ENCODE results near the gene HIC1. TPM values are rescaled to one million over a fixed set of nuclear protein-coding genes. Genes with fewer than 3 reads are reported as not detected.
A peak's percentile ranks its signal among the peaks of the same experiment; 100 is the strongest.

The HIC1 gene
- total RNA-seq, 4 donors from 2014 or later, result 6.8 to 40.4 (median 12.8) TPM

DNA sequence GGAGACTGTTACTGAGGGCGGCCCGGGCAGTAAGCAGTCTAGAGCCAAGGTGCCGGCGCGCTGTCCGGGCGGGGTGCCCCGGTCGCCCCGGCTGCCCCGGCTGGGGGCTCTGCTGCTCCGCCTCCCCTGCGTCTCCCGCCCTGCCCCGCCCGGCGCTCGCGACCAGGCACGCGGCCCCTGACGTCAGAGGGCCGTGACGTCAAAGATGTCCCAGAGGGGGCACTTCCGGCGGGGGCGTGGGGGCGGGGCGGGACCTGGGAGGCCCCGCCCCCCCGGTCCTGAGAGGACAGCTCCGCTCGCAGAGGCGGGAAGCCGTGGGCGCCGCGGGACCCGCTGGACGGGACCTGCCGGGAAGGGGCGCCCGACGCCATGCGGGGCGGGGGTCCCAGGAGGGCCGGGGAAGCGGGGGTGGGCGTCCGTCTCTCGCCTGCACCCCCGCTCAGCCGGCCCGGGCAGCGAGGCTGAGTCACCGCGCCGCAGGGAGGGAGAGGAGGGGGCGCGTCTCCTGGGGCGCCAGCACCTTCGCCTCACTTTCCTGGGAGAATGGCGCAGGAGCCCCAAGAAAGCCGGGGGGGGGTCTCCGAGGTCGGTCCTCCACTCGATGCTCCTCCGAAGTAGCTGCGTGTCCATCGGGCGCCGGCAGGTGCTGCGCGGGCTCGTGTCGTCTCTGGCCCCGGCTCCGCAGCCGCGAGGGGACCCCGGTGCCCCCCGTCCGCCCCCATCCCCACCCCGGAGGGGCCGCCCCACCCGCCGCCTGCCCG lies 4.4 kb upstream of the HIC1 start:
- TF ChIP-seq, protein P1, sequence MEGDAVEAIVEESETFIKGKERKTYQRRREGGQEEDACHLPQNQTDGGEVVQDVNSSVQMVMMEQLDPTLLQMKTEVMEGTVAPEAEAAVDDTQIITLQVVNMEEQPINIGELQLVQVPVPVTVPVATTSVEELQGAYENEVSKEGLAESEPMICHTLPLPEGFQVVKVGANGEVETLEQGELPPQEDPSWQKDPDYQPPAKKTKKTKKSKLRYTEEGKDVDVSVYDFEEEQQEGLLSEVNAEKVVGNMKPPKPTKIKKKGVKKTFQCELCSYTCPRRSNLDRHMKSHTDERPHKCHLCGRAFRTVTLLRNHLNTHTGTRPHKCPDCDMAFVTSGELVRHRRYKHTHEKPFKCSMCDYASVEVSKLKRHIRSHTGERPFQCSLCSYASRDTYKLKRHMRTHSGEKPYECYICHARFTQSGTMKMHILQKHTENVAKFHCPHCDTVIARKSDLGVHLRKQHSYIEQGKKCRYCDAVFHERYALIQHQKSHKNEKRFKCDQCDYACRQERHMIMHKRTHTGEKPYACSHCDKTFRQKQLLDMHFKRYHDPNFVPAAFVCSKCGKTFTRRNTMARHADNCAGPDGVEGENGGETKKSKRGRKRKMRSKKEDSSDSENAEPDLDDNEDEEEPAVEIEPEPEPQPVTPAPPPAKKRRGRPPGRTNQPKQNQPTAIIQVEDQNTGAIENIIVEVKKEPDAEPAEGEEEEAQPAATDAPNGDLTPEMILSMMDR (IDR thresholded peaks at IDR 0.05), result no peak
- Histone ChIP-seq H3K9me3 (no peaks in the 10 kb centered on the region), H3K4me1 (peaks cover 0 to 46% (median 30%) of the 10 kb centered on the region in 4 donors), H3K27me3 (peaks cover 0 to 22% of the 10 kb centered on the region in 2 donors), H3K4me3 (peak overlapping the region; percentile 55 to 94 (median 76)), H3K36me3 (no peaks in the 10 kb centered on the region), H3K27ac (peak overlapping the region; percentile 8 to 70 (median 42))
- DNase-seq, result peak; percentile 63 to 82 (median 79)

DNA sequence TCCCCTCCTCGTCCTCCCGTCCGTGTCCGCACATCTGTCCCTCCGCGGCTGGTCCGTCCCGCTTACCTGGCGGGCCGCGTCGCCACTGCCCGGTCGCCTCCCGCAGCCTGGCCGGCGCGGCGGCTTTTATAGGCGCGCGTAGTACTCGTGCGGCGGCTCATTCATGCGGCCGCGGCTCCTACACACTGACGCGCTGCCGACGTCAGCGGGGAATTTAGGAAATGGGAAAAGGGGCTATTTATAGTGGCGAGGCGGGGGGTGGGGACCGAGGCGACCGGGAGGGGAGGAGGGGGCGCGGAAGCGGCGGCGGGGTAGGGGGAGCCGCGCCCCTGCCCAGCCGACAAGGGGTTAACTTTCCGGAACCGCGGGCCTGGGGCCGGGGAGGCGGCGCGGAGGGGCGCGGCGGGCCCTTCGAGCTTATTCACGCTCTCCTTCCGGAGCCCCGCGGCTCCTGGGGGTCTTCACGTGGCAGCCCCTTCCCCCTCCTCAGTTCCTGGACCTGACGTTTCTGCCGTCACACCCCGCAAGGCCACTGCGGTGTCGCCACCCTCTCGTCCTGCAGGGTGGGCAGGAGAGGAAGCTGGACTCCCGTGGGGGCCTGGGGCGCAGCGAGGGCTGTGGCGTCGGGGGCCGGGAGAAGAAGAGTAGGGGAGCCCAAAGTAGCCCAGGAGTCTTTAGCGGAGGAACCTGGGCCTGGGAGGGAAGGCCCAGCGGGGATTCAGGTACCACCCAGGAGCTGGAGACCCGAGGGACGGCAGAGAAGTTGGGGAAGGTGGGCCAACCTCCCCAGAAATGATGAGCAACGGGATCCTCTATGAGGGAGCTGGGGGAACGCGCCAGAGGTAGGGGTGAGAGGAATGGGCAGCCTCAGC lies 3.6 kb upstream of the HIC1 start:
- Histone ChIP-seq H3K4me3 (peak overlapping the region; percentile 55 to 94 (median 76)), H3K9me3 (no peaks in the 10 kb centered on the region), H3K27me3 (peaks cover 0 to 24% of the 10 kb centered on the region in 2 donors), H3K27ac (peak overlapping the region in 3 of 4 donors; percentile 0 to 58 (median 8)), H3K36me3 (no peaks in the 10 kb centered on the region), H3K4me1 (peaks cover 0 to 53% (median 31%) of the 10 kb centered on the region in 4 donors)
- DNase-seq, result no peak
- no peak for TF ChIP-seq POLR2A (IDR thresholded peaks at IDR 0.05)
- TF ChIP-seq, protein P1 (IDR thresholded peaks at IDR 0.05), result no peak

DNA sequence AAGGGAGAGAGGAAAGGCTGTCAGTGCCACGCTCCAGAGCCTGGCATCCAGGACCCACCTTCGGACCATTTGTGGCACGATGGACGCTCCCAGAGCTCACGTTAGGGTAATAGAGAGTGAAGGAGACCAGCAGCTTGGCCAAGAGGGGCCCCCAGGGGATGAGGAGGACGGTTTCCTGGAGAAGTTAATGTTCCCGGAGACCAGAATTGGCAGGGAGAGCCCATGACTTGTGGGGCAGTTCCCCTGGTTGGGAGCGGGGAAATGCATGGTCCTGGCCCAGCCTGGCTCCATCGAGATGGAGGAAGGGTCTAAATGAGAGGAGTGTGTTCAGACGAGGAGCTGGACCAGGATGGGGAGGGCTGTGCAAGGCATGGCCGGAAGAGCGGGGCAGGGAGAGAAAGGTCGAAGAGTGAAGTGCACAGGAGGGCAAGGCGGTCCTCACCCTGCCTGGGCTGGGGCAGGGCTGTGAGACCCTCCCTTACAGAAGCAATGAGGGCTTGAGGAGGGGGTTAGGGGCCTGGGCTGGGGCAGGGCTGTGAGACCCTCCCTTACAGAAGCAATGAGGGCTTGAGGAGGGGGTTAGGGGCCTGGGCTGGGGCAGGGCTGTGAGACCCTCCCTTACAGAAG lies 2.9 kb upstream of the HIC1 start:
- DNase-seq, result no peak
- Histone ChIP-seq H3K27me3 (peaks cover 0 to 24% of the 10 kb centered on the region in 2 donors), H3K4me1 (peaks cover 0 to 60% (median 36%) of the 10 kb centered on the region in 4 donors), H3K36me3 (no peaks in the 10 kb centered on the region), H3K27ac (no peak overlapping the region), H3K4me3 (no peak overlapping the region), H3K9me3 (no peaks in the 10 kb centered on the region)
- TF ChIP-seq, protein P1 (IDR thresholded peaks at IDR 0.05), result no peak
- no peak for TF ChIP-seq POLR2A (IDR thresholded peaks at IDR 0.05)

DNA sequence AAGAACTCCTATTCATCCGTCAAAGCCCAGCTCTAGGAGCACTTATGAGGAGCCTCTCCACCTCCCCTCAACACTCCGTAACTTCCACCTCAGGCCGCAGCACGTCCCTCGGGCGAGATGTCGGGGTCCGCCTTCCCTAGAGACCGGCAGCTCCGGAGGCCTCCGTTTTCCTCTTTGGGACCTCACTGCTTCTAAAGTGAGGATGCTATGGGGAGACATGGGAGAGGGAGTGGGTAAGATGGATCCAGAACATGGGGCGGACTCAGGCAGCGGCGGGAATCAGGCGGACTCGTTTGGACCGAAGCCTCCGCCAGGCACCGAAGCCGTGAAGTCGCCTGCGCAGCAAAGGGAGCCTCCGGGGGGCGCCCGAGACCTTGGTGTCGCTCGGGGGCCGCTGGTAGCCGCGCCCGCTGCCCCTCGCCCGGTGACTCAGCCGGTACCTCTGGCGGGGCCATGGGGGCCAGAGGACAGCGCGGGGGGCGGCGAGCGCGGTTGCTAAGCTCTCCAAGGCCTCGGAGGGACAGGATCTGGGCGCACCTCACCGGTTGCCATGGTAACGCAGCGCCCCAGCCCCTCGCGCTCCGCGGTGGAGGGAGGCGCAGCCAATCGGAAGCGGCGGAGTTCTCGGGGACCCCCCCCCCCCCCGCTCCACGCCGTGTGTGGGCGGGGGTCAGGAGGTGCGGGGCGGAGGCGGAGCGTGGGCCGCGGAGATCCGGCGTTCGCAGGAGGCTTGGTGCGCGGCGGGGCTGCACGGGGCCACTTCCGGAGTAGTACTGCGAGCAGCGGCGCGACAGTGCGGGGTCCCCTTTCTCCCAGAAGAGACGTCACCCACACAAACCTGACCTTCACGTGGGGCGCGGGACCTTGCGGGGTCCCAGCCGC lies 1.3 kb upstream of the HIC1 start:
- H3K27ac ChIP-seq, result peak overlapping the region; percentile 88 to 96 (median 94)
- H3K36me3 ChIP-seq, result no peaks in the 10 kb centered on the region
- no peaks in the 10 kb centered on the region for H3K9me3 ChIP-seq
- peak overlapping the region; percentile 41 to 73 (median 62) for H3K4me3 ChIP-seq
- TF ChIP-seq, protein P1 (IDR thresholded peaks at IDR 0.05), result peak; percentile 48 to 65 (median 56)
- TF ChIP-seq POLR2A (IDR thresholded peaks at IDR 0.05), result no peak
- peak; percentile 80 to 91 (median 80) for DNase-seq
- peaks cover 0 to 34% of the 10 kb centered on the region in 2 donors for H3K27me3 ChIP-seq
- H3K4me1 ChIP-seq, result peaks cover 0 to 76% (median 46%) of the 10 kb centered on the region in 4 donors

DNA sequence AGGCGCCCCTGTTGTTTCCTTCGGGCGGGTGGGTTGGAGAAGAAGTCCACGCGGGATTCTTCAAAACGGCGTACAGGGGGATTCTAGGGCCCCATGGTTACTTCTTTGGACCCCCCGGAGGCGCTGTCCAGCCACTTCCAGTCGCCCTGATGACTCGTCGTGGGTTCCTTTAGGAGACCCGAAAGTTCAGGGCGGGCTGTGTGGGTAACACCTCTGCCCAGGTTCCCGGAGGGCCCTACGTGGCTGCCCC lies 716 bp upstream of the HIC1 start:
- no peaks in the 10 kb centered on the region for H3K36me3 ChIP-seq
- H3K27me3 ChIP-seq, result peaks cover 0 to 34% of the 10 kb centered on the region in 2 donors
- H3K4me1 ChIP-seq, result peaks cover 4 to 72% (median 47%) of the 10 kb centered on the region in 4 donors
- peak in 1 of 3 donors; percentile 61 for DNase-seq
- H3K27ac ChIP-seq, result peak overlapping the region; percentile 88 to 96 (median 94)
- H3K4me3 ChIP-seq, result peak overlapping the region; percentile 41 to 73 (median 62)
- no peaks in the 10 kb centered on the region for H3K9me3 ChIP-seq
- TF ChIP-seq, protein P1 (IDR thresholded peaks at IDR 0.05), result no peak
- TF ChIP-seq POLR2A (IDR thresholded peaks at IDR 0.05), result no peak

All from Peyer's patch (tissue), 4 donors.